H9 (cell line): ENCODE results near the gene MSH3. TPM values are rescaled to one million over a fixed set of nuclear protein-coding genes. Genes with fewer than 3 reads are reported as not detected.

Experiments
- DNase-seq: peaks from one replicate; pipeline ENCODE4 v3.0.0-alpha.2; 2017
- H2AFZ ChIP-seq: one replicate; pipeline ENCODE4 v1.6.1; 2013; ENCODE audit warnings: mild to moderate bottlenecking, low read length, control low read depth, moderate library complexity
- H2AK5ac ChIP-seq: 2 replicates; pipeline ENCODE4 v1.6.1; 2013; ENCODE audit warnings: low read length, control low read depth, mixed read lengths; ENCODE audit not compliant: insufficient read length
- H2BK120ac ChIP-seq: one replicate; pipeline ENCODE4 v1.6.1; 2013; ENCODE audit warnings: low read depth, mild to moderate bottlenecking, low read length, control low read depth, inconsistent platforms; ENCODE audit not compliant: poor library complexity, severe bottlenecking
- H2BK12ac ChIP-seq: 2 replicates; pipeline ENCODE4 v1.6.1; 2013; ENCODE audit warnings: low read length, control low read depth, mixed read lengths, low read depth; ENCODE audit not compliant: insufficient read length
- H2BK15ac ChIP-seq: 2 replicates; pipeline ENCODE4 v1.6.1; 2013; ENCODE audit warnings: low read depth, low read length, control low read depth
- H2BK20ac ChIP-seq: one replicate; pipeline ENCODE4 v1.6.1; 2013; ENCODE audit warnings: low read depth, mild to moderate bottlenecking, low read length, control low read depth, inconsistent platforms; ENCODE audit not compliant: poor library complexity, severe bottlenecking
- H2BK5ac ChIP-seq: 2 replicates; pipeline ENCODE4 v1.6.1; 2013; ENCODE audit warnings: low read length, control low read depth, mixed read lengths; ENCODE audit not compliant: insufficient read length
- H3K14ac ChIP-seq: 2 replicates; pipeline ENCODE4 v1.6.1; 2013; ENCODE audit warnings: low read length, control low read depth; ENCODE audit not compliant: insufficient read depth
- H3K18ac ChIP-seq: 2 replicates; pipeline ENCODE4 v1.6.1; 2013; ENCODE audit warnings: low read depth, mild to moderate bottlenecking, mixed read lengths, low read length, control low read depth; ENCODE audit not compliant: insufficient read length
- H3K23ac ChIP-seq: 2 replicates; pipeline ENCODE4 v1.6.1; 2013; ENCODE audit warnings: low read length, control low read depth, mixed read lengths, low read depth; ENCODE audit not compliant: insufficient read length
- H3K23me2 ChIP-seq: 2 replicates; pipeline ENCODE4 v1.6.1; 2013; ENCODE audit warnings: low read depth, mild to moderate bottlenecking, mixed read lengths, low read length, control low read depth; ENCODE audit not compliant: insufficient read length, poor library complexity, severe bottlenecking
- H3K27ac ChIP-seq: 2 replicates; pipeline ENCODE4 v1.5.1; 2013; ENCODE audit warnings: low read length, control low read depth, mixed read lengths, low read depth; ENCODE audit not compliant: insufficient read length
- H3K27me3 ChIP-seq: 2 replicates; pipeline ENCODE4 v1.6.1; 2013; ENCODE audit warnings: low read length, control low read depth, inconsistent platforms; ENCODE audit not compliant: insufficient read depth
- H3K4ac ChIP-seq: 2 replicates; pipeline ENCODE4 v1.6.1; 2013; ENCODE audit warnings: low read depth, mild to moderate bottlenecking, control low read depth, inconsistent platforms, low read length, moderate library complexity
- H3K4me1 ChIP-seq: 2 replicates; pipeline ENCODE4 v1.6.1; 2013; ENCODE audit warnings: low read length, control low read depth, inconsistent platforms; ENCODE audit not compliant: insufficient read depth
- H3K4me2 ChIP-seq: 2 replicates; pipeline ENCODE4 v1.6.1; 2013; ENCODE audit warnings: low read length, control low read depth, mixed read lengths; ENCODE audit not compliant: insufficient read length, insufficient read depth
- H3K56ac ChIP-seq: 2 replicates; pipeline ENCODE4 v1.6.1; 2013; ENCODE audit warnings: low read depth, mild to moderate bottlenecking, mixed read lengths, low read length, control low read depth; ENCODE audit not compliant: insufficient read length
- H3K79me1 ChIP-seq: 2 replicates; pipeline ENCODE4 v1.6.1; 2013; ENCODE audit warnings: low read depth, mild to moderate bottlenecking, moderate library complexity, low read length, control low read depth, inconsistent platforms; ENCODE audit not compliant: insufficient read depth, poor library complexity, severe bottlenecking
- H3K79me2 ChIP-seq: 2 replicates; pipeline ENCODE4 v1.6.1; 2013; ENCODE audit warnings: low read length, control low read depth, inconsistent platforms; ENCODE audit not compliant: insufficient read depth
- H3K9ac ChIP-seq: 2 replicates; pipeline ENCODE4 v1.6.1; 2013; ENCODE audit warnings: low read length, control low read depth, mixed read lengths; ENCODE audit not compliant: insufficient read length; ENCODE audit errors: extremely low read depth
- H3K9me3 ChIP-seq: one replicate; pipeline ENCODE4 v1.6.1; 2013; ENCODE audit warnings: low read depth, low read length, inconsistent platforms; ENCODE audit not compliant: control insufficient read depth
- H3T11ph ChIP-seq: one replicate; pipeline ENCODE4 v1.6.1; 2013; ENCODE audit warnings: mild to moderate bottlenecking, low read length, control low read depth, inconsistent platforms
- H4K20me1 ChIP-seq: one replicate; pipeline ENCODE4 v1.6.1; 2013; ENCODE audit not compliant: control insufficient read depth, insufficient read length, insufficient read depth
- H4K5ac ChIP-seq: 2 replicates; pipeline ENCODE4 v1.6.1; 2013; ENCODE audit warnings: low read depth, mild to moderate bottlenecking, mixed read lengths, low read length, control low read depth; ENCODE audit not compliant: insufficient read length
- H4K8ac ChIP-seq: replicated peaks from 2 replicates; pipeline ENCODE4 v1.6.1; 2013; ENCODE audit warnings: low read length, control low read depth, mixed read lengths, low read depth; ENCODE audit not compliant: insufficient read length
- H4K91ac ChIP-seq: 2 replicates; pipeline ENCODE4 v1.6.1; 2013; ENCODE audit warnings: low read depth, mild to moderate bottlenecking, moderate library complexity, mixed read lengths, low read length, control low read depth; ENCODE audit not compliant: insufficient read length
- H3K27ac Mint-ChIP-seq, 3 experiments: 2 replicates in 2 of 3; 3 replicates in 1 of 3; pipeline ENCODE4 v1.8.0; 2020 to 2021; ENCODE audit warnings: mixed read lengths in 3 of 3, mild to moderate bottlenecking in 1 of 3, moderate library complexity in 1 of 3
- H3K27me3 Mint-ChIP-seq: 2 replicates; pipeline ENCODE4 v1.8.0; 2021; ENCODE audit warnings: low read depth, mild to moderate bottlenecking, moderate library complexity, mixed read lengths
- H3K36me3 Mint-ChIP-seq, 3 experiments: 2 replicates in 2 of 3; 3 replicates in 1 of 3; pipeline ENCODE4 v1.8.0; 2020 to 2021; ENCODE audit warnings: low read depth in 3 of 3, mixed read lengths in 3 of 3; ENCODE audit not compliant: insufficient read depth in 1 of 3
- H3K4me1 Mint-ChIP-seq, 2 experiments: 2 replicates each; pipeline ENCODE4 v1.8.0; 2020; ENCODE audit warnings: mixed read lengths in 2 of 2
- H3K4me3 Mint-ChIP-seq, 2 experiments: 2 replicates in 1 of 2; 3 replicates in 1 of 2; pipeline ENCODE4 v1.8.0; 2020 to 2021; ENCODE audit warnings: mild to moderate bottlenecking in 2 of 2, mixed read lengths in 2 of 2, moderate library complexity in 1 of 2
- H3K9me3 Mint-ChIP-seq, 2 experiments: 2 replicates in 1 of 2; 3 replicates in 1 of 2; pipeline ENCODE4 v1.8.0; 2020; ENCODE audit warnings: mild to moderate bottlenecking in 2 of 2, mixed read lengths in 2 of 2, moderate library complexity in 1 of 2
- CTCF ChIP-seq: fragments of 200-600 bp; sonication (generic); conservative IDR thresholded peaks from 3 replicates; pipeline ENCODE4 v1.8.0; 2021; ENCODE audit warnings: antibody characterized with exemption, mild to moderate bottlenecking
- WGBS: extraction: QIAGEN DNeasy Blood & Tissue Kit; methylation state at CpG from one replicate; pipeline ENCODE4 v1.1.7; 2013; ENCODE audit warnings: missing lambda C conversion rate, low lambda C conversion rate, mixed read lengths; ENCODE audit not compliant: insufficient read length; ENCODE audit errors: extremely low coverage; 5-methylcytosine and 5-hydroxymethylcytosine counted together
- total RNA-seq: library from RNA; stranded (reverse); gene quantifications from 2 replicates; pipeline ENCODE4 v1.2.1, GENCODE V29; 2021

Gene MSH3
- total RNA-seq, 1 experiment from 2014 or later, result 17.3 TPM

GRCh38 chr5:80713631-80714030 lies 59.2 kb downstream of the MSH3 start:
- Histone ChIP-seq H3K23me2 (no peaks in the 10 kb centered on the region), H4K20me1 (no peaks in the 10 kb centered on the region), H3K9ac (no peak overlapping the region), H3K14ac (no peak overlapping the region), H3K56ac (no peak overlapping the region), H4K5ac (no peak overlapping the region), H3K4me1 (no peaks in the 10 kb centered on the region), H3K79me2 (no peaks in the 10 kb centered on the region), H2BK15ac (no peak overlapping the region), H3K9me3 (no peaks in the 10 kb centered on the region), H3K23ac (no peak overlapping the region), H3K4ac (no peak overlapping the region), H2AFZ (no peak overlapping the region), H2BK5ac (no peak overlapping the region), H2BK120ac (no peak overlapping the region), H3K27me3 (no peaks in the 10 kb centered on the region), H2BK20ac (no peak overlapping the region), H3K79me1 (no peaks in the 10 kb centered on the region), H4K91ac (no peak overlapping the region), H2AK5ac (no peak overlapping the region), H4K8ac (no peak overlapping the region), H2BK12ac (no peak overlapping the region), H3T11ph (no peak overlapping the region), H3K4me2 (no peak overlapping the region), H3K18ac (no peak overlapping the region), H3K27ac (no peak overlapping the region)
- Mint-ChIP-seq H3K9me3 (no peaks in the 10 kb centered on the region), H3K27me3 (no peaks in the 10 kb centered on the region), H3K36me3 (peaks cover 5 to 17% (median 5%) of the 10 kb centered on the region in 3 experiments; a peak in 5 of 7 replicates), H3K4me3 (no peak overlapping the region), H3K27ac (no peak overlapping the region), H3K4me1 (peaks cover 11 to 13% of the 10 kb centered on the region in 2 experiments)
- no peak for TF ChIP-seq CTCF
- no peak for DNase-seq
- no CpG with 5 or more reads among the region's 5 CpGs for WGBS
